SJCRH30 (cell line): ENCODE results near the gene SLC9A5. TPM values are rescaled to one million over a fixed set of nuclear protein-coding genes. Genes with fewer than 3 reads are reported as not detected.

ENCODE experiments used
- DNase-seq, 2 experiments: peaks; one replicate each; pipeline ENCODE4 v3.0.0-alpha.2; 2015 to 2020
- H3K27ac ChIP-seq: fragments of 250-450 bp; sonication (Bioruptor Pico); 2 replicates; pipeline ENCODE4 v1.5.1; 2020; ENCODE audit warnings: mild to moderate bottlenecking, moderate library complexity
- H3K27me3 ChIP-seq: fragments of 250-450 bp; sonication (Bioruptor Pico); 2 replicates; pipeline ENCODE4 v1.5.1; 2020; ENCODE audit warnings: mild to moderate bottlenecking, moderate library complexity
- H3K36me3 ChIP-seq: fragments of 250-450 bp; sonication (Bioruptor Pico); 2 replicates; pipeline ENCODE4 v1.5.1; 2020; ENCODE audit warnings: mild to moderate bottlenecking, moderate library complexity
- H3K4me1 ChIP-seq: fragments of 250-450 bp; sonication (Bioruptor Pico); 2 replicates; pipeline ENCODE4 v1.5.1; 2020; ENCODE audit warnings: mild to moderate bottlenecking, moderate library complexity
- H3K4me3 ChIP-seq: fragments of 250-450 bp; sonication (Bioruptor Pico); 2 replicates; pipeline ENCODE4 v1.5.1; 2020; ENCODE audit warnings: mild to moderate bottlenecking, moderate library complexity
- H3K9me3 ChIP-seq: fragments of 250-450 bp; sonication (Bioruptor Pico); replicated peaks from 2 replicates; pipeline ENCODE4 v1.5.1; 2020; ENCODE audit warnings: mild to moderate bottlenecking, moderate library complexity
- total RNA-seq: library from RNA; depleted of rRNA; stranded (reverse); fragments of >200 nt; shearing (Covaris generic); gene quantifications from 2 replicates; pipeline ENCODE4 v1.2.3, GENCODE V29; 2014

SLC9A5 gene
- total RNA-seq, 1 experiment from 2014 or later: 1.4 TPM

DNA sequence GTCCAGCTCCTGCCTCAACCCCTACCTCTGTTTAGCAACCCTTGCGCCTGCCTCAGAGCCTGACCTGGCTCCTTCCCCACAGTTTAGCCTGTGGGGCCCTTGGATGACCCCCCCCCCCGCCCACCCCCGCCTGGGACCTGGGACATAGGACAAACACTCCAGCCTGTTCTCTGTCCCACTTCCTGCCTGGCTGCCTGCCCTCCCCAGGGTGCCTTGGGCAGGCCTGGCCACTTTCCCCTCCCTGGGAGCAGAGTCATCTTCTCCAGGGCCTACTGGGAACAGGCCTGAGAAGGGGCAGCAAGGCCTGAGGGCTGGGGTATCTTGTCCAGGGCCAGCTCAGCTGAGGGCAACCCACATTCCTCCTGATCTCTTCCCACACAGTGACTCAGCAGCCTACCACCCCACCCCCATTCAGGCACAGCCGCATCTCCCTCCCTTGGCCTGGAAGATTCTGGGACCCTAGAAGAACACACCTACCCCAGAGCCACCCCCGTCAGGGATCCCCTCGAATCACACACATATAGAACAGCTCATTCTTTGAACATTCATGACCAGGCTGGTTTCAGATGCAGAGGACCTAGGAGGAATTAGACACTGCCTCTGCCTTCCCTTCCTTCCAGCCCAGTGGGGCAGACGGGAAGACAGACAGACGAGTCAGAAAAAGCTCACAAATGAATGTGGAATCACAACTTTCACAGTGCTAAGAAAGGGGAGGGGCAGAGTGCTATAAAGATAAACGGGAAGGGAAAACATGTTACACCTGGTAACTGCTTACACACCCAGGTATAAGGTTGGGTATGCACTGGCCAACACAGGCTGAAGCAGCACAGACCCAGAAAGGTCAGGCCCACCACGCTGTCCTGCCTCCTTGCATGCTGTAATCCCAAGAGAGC is 7.5 kb upstream of the SLC9A5 start:
- H3K27ac ChIP-seq: peak overlapping the region; percentile 40
- H3K9me3 ChIP-seq: no peaks in the 10 kb centered on the region
- peak; percentile 41 to 59 for DNase-seq
- H3K4me1 ChIP-seq: peaks cover 29% of the 10 kb centered on the region
- no peak overlapping the region for H3K4me3 ChIP-seq
- H3K36me3 ChIP-seq: peaks cover 12% of the 10 kb centered on the region
- no peaks in the 10 kb centered on the region for H3K27me3 ChIP-seq

DNA sequence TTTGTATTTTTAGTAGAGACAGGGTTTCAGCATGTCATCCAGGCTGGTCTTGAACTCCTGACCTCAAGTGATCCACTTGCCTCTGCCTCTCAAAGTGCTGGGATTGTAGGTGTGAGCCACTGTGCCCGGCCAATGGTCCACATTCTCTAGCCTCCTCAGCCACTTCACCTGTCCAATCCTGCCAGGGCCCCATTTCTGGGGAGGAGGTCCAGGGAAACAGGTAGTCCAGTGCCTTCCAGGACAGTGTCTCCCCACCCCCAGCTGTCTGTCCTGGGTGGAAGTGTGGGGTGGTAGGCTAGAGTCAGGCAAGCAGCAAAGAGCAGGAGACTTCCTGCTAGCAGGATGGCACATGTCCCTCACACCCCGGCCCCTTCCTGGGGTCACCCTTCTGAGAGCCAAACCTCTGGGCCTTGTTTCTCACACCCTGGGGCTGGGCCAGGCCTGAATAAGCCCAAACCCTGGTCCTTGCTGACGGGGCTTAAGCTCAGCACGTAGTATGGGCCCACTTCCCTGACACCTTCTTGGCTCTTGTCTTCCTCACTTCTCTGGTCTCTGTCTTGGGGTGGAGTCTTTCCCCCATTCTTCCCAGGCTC is 6.5 kb upstream of the SLC9A5 start:
- peaks cover 29% of the 10 kb centered on the region for H3K4me1 ChIP-seq
- no peak for DNase-seq
- no peak overlapping the region for H3K4me3 ChIP-seq
- H3K27me3 ChIP-seq: no peaks in the 10 kb centered on the region
- peaks cover 4% of the 10 kb centered on the region; the same call in 1 of the 2 replicates for H3K36me3 ChIP-seq
- no peaks in the 10 kb centered on the region for H3K9me3 ChIP-seq
- H3K27ac ChIP-seq: no peak overlapping the region

DNA sequence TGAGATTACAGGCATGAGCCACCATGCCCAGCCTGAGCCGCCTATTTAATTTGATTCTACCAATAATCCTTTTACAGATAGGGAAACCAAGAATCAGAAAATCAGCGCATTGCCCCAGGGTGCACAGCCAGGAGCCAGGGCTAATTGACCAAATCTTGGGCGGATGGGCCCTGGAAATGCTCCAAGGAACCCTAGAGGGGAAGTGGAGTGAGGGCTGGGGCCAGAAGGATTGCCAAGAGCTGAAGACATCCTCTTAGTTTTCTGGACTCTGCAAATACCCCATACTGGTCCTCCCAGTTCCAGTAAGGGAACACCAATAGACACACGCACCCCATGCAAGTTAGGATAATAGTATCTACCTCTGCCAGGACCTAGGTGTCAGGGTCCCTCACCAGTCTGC is 5.3 kb upstream of the SLC9A5 start:
- Histone ChIP-seq H3K27ac (no peak overlapping the region), H3K4me3 (no peak overlapping the region), H3K27me3 (no peaks in the 10 kb centered on the region), H3K4me1 (peaks cover 35% of the 10 kb centered on the region), H3K36me3 (no peaks in the 10 kb centered on the region), H3K9me3 (no peaks in the 10 kb centered on the region)
- DNase-seq: no peak

DNA sequence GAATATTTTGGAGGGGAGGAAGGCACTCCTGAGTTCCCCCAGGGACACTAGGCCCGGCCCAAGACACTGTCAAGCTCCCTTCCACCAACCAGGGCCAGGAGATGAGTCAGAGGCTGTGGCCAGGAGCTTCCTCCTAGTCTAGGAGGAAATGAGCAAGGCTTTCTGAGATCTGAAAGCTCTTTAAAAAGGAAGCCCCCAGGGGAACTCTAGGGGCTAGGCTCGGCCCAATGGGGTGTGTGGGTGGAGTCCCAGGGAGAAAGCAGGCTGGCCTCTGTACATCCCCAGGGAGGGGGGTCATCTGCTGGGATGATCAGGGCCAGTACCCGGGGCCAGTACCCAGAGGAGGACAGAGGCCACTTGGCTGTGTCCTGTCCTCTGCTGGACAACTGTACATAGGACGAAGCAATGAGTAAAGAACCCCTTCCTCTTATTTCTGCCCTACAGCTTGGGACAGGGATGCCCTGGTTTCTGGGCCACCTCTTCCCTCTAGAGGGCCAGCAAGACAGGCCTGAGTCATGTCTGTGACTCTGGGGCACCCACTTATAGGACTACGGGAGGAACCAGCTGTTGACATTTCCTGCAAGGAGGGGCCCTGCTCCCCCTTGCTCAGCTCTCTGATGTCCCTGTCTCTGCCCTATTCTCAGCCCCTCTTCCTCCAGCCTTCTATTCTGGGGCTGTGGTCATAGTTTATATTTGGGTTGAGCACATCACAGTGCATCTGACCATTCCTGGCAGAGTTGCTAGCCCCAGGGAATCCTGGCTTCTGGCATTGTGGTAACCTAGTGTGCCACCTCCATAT is 4.2 kb upstream of the SLC9A5 start:
- Histone ChIP-seq H3K27me3 (no peaks in the 10 kb centered on the region), H3K36me3 (no peaks in the 10 kb centered on the region), H3K9me3 (no peaks in the 10 kb centered on the region), H3K4me3 (no peak overlapping the region), H3K4me1 (peaks cover 38% of the 10 kb centered on the region), H3K27ac (peak overlapping the region; percentile 51)
- peak; percentile 75 to 80 for DNase-seq

DNA sequence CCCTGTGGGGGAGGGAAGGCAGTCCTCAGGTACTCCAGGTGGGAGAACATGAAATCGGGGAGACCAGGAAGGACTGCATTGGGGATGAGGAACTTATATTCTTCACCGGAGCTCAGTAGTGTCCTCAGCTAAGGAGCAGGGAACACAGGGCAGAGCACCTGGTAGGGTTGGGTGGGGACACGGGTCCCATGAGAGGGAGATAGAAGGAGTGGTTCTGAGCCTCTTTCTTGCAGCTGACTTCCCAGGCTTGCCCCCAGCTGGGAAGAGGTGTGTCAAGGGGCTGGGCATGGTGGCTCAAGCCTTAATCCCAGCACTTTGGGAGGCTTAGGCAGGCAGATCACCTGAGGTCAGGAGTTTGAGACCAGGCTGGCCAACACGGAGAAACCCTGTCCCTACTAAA is 3.6 kb upstream of the SLC9A5 start:
- H3K36me3 ChIP-seq: no peaks in the 10 kb centered on the region
- H3K4me1 ChIP-seq: peaks cover 41% of the 10 kb centered on the region
- H3K27me3 ChIP-seq: no peaks in the 10 kb centered on the region
- no peak overlapping the region; the same call in 1 of the 2 replicates for H3K4me3 ChIP-seq
- no peak for DNase-seq
- no peaks in the 10 kb centered on the region for H3K9me3 ChIP-seq
- H3K27ac ChIP-seq: peak overlapping the region; percentile 51

DNA sequence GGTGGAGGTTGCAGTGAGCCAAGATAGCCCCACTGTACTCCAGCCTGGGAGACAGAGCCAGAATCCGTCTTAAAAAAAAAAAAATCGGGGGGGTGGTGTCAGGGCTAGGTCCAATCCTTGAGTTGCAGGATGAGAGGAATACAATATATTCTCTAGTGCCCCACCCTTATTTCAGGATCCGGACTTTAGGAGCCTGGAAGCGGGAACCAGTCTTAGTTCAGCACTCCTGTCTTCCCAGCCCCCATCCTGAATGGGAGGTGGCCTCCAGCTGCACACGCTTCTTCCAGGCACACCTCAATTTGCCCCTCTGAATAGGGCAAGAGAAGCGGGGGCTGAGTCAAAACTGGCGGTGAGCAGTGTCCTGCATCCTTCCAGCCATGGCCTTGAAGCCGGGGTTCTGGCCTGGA is 3.1 kb upstream of the SLC9A5 start:
- Histone ChIP-seq H3K9me3 (no peaks in the 10 kb centered on the region), H3K27ac (peak overlapping the region; percentile 67), H3K4me3 (peak overlapping the region; percentile 72), H3K4me1 (peaks cover 38% of the 10 kb centered on the region), H3K27me3 (no peaks in the 10 kb centered on the region), H3K36me3 (no peaks in the 10 kb centered on the region)
- DNase-seq: no peak

DNA sequence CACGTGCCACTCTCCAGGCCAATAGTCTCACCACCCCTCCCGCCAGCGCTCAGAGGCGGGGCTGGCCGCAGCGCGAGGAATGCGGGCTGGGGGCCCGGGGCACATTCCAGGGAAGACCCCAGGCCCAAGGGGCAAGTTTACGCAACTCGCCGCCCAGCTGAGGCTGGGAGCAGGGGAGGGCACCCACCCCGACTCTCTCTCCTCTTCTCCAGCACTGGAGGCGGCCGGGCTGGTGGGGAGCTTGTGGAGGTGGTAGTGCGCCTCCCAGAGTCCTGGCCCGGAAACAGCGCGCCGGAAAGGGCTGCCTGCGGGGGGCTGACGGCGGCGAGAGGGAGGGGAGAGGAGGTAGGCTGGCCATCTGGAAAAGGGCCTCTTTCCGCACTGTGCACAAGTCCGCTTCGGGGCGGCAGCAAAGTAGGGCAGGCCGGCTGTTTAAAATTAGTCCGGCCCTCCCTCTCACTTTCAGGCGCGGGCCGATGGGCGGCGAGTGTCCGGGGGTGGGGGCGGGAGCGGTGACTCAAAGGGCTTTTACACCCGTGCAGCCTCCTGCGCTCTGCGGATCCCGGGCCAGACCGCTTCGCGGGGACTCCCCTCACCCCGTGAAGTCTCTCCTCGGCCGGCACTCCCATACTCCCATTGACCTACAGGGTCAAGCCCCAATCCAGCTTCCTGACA is 2.6 kb upstream of the SLC9A5 start:
- Histone ChIP-seq H3K9me3 (no peaks in the 10 kb centered on the region), H3K27ac (peak overlapping the region; percentile 67), H3K36me3 (no peaks in the 10 kb centered on the region), H3K4me3 (peak overlapping the region; percentile 72), H3K27me3 (no peaks in the 10 kb centered on the region), H3K4me1 (peaks cover 34% of the 10 kb centered on the region)
- DNase-seq: peak; percentile 92

DNA sequence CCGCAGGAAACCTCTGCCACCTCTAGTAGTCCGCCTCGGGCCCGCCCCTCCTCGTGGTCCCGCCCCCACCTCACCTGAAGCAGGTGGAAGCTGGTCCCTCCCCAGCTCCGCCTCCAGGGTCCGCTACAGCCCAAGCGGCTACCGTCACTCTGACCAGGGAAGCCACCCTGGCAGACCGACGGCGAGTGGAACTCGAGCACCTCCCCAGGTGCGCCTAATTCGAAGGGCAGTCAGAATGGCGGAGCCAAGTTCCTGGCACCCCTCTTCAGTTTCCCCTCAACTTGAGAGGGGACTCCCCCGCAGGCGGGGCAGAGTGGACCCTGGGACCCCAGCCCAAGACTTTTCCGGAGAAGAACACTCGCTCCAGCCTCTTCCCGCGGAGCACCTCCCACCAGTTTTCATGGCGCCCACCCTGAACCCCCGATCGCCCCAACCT is 2.0 kb upstream of the SLC9A5 start:
- H3K27ac ChIP-seq: no peak overlapping the region; the same call in 1 of the 2 replicates
- H3K27me3 ChIP-seq: no peaks in the 10 kb centered on the region
- H3K4me1 ChIP-seq: peaks cover 30% of the 10 kb centered on the region
- no peaks in the 10 kb centered on the region for H3K36me3 ChIP-seq
- DNase-seq: peak; percentile 21 to 45
- no peaks in the 10 kb centered on the region for H3K9me3 ChIP-seq
- H3K4me3 ChIP-seq: peak overlapping the region; percentile 72

DNA sequence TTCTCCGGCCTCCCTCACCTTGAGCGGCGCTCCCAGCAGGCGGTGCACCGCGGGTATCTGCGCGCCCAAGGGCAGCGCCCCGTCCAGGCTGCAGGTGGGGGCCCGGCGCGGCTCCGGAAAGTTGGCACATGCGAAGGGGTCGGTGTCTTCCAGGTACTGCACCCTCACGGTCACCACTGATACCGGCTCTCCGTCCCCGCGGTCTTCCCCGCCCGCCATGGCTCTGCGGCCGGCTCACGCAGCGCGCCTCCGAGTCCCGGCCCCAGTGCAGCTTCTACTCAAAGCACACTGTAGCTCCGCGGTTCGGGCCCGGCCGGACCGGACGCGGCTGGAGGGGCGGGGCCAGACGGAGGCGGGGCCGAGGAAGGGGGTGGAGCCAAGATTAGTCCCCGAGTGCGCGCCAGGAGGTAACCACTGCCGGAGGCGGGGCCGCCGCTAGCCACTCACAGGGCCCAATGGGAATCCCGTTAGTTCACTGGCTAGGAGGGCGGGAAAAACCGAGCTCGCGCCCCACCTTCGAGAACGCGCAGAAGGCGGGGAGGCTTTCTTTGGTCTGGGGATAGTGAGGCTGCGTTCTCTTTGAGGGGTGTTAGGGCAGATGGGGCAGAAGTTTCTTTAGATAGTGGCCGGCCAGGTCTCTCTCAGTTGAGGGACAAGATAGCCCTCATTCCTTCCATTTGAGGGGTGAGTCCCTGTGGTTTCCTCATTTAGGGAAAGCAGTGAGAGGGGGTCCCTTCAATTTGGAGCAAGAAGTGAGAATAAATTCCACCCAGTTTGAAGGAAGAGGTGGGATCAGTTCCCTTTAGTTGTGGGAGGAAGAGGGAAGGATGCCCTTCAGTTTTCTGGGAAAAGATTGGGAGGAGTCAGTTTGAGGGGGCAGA is 1.3 kb upstream of the SLC9A5 start, which contains the start of gene FHOD1:
Gene FHOD1, minus strand, starts transcription at position 290 of the 881 bp plus-strand sequence. Its CDS starts 71 bp downstream, at position 219.
- H3K4me3 ChIP-seq: peak within 1 kb of the TSS; percentile 72
- H3K9me3 ChIP-seq: no peaks in the 10 kb centered on the region
- peaks cover 30% of the 10 kb centered on the region for H3K4me1 ChIP-seq
- H3K27ac ChIP-seq: peak within 1 kb of the TSS; percentile 67; the same call in 1 of the 2 replicates
- H3K27me3 ChIP-seq: no peaks in the 10 kb centered on the region
- H3K36me3 ChIP-seq: no peaks in the 10 kb centered on the region
- peak; percentile 98 for DNase-seq

DNA sequence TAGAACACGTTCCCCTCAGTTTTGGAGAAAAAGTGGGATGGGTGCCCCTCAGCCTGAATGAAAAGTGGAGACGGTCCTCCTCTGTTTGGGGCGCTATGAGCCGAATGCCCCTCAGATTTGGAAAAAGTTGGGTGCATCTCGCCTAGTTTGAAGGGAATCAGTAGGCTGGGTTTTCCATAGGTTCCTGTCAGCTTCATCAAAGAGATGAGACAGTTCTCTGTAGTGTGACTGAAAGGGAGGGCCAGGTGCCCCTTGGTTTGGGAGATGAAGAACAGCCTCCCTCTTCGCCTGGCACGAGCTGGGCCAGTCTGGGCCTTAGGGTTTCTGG is 742 bp upstream of the SLC9A5 start:
- peak overlapping the region; percentile 18; the same call in 1 of the 2 replicates for H3K27ac ChIP-seq
- H3K27me3 ChIP-seq: no peaks in the 10 kb centered on the region
- no peaks in the 10 kb centered on the region for H3K9me3 ChIP-seq
- peak overlapping the region; percentile 72 for H3K4me3 ChIP-seq
- no peaks in the 10 kb centered on the region for H3K36me3 ChIP-seq
- peaks cover 30% of the 10 kb centered on the region for H3K4me1 ChIP-seq
- DNase-seq: peak in 1 of 2 experiments; percentile 66

DNA sequence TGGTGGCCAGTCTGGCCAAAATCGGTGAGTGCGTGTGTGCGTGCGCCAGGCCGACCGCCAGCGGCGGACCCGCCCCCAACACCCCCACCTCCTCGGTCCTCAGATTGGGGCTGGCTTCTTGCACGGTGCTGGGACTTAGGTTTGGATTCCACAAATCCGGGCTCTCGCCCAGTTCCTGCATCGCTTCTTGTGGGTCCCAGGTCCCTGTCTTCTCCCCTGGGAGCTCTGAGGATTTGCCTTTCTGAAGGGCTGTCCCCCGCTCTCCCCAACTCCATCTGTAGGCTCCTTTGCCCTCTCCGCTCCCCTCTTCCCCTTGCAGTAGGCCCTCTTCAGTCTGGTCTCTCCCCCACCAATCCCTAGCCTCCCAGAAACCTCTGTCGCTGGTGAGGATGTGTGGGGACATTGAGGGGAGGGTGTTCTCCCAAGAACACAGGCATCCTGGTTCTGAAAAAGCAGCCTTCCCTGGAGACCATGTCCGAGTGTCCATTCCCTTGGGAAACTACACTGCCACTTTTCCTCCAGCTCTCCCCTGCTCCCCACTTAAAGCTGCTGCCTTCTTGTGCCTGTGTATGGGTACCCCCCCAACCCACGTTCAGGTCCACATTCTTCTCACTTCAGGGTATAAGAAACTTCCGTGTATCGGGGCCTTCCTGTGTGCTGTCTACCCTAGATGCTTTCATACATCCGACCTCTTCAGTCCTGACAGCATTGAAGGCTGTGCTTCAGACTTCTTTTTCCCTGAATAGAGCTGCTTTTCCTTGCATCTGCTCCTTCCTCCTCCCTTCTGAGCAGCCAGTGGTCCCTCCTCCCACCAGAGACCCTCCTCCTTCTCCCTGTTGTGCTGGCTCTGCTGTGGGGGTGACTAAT is 632 bp downstream of the SLC9A5 start:
- Histone ChIP-seq H3K27ac (no peak overlapping the region), H3K27me3 (no peaks in the 10 kb centered on the region), H3K36me3 (no peaks in the 10 kb centered on the region), H3K9me3 (no peaks in the 10 kb centered on the region), H3K4me1 (peaks cover 23% of the 10 kb centered on the region), H3K4me3 (peak overlapping the region; percentile 72)
- DNase-seq: peak in 1 of 2 experiments; percentile 44

DNA sequence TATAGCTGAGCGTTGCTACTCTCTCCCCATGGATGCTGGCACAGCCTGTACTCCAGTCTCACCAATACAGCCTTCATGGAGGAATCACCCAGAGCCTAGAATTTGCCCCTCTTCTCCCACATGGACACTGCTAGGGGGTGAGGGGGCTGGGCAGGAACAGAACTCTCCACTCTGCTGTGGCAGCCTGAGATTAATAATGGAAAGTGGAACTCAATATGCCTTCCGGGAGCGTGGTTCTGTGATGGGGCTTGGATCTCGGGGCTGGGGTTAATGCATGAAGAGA is 1.2 kb downstream of the SLC9A5 start:
- Histone ChIP-seq H3K36me3 (no peaks in the 10 kb centered on the region), H3K27ac (no peak overlapping the region), H3K27me3 (no peaks in the 10 kb centered on the region), H3K4me1 (peaks cover 17% of the 10 kb centered on the region), H3K4me3 (no peak overlapping the region), H3K9me3 (no peaks in the 10 kb centered on the region)
- no peak for DNase-seq
